CD4-positive, alpha-beta T cell treated with Interleukin-2 at 100 ng/mL for 4 hours (primary cell): ENCODE data around the gene LMNB1.
A peak's percentile ranks its signal among the peaks of the same experiment; 100 is the strongest.
"Not testable (repeated sequence)": the region's sequence is repeated elsewhere in the genome, so short reads cannot be mapped to it uniquely, and the experiment has no call there.

Experiments
- DNase-seq: peaks from one replicate; pipeline ENCODE4 v3.0.0-alpha.2; 2020; ENCODE audit warnings: low spot score

Gene LMNB1

GRCh38 chr5:126778675-126779403 is 1.9 kb downstream of the LMNB1 start:
- no peak for DNase-seq

- DNase-seq = peak; percentile 72
Measured at GRCh38 chr5:126780165-126780827, 3.4 kb downstream of the LMNB1 start.

GRCh38 chr5:126788409-126788808 is 11.5 kb downstream of the LMNB1 start:
- not testable (repeated sequence) for DNase-seq

- DNase-seq = no peak
Measured at GRCh38 chr5:126793097-126793496, 16.2 kb downstream of the LMNB1 start.

GRCh38 chr5:126793648-126794047 is 16.7 kb downstream of the LMNB1 start:
- DNase-seq = not testable (repeated sequence)

- DNase-seq = no peak
Measured at GRCh38 chr5:126794157-126794828, 17.4 kb downstream of the LMNB1 start.

GRCh38 chr5:126799780-126800179 is 22.8 kb downstream of the LMNB1 start:
- no peak for DNase-seq

GRCh38 chr5:126801174-126801991 is 24.4 kb downstream of the LMNB1 start:
- no peak for DNase-seq

GRCh38 chr5:126801992-126802294 is 25.0 kb downstream of the LMNB1 start:
- peak; percentile 39 for DNase-seq

- no peak for DNase-seq
Measured at GRCh38 chr5:126805063-126805462, 28.1 kb downstream of the LMNB1 start.

GRCh38 chr5:126808521-126808988 is 31.6 kb downstream of the LMNB1 start:
- DNase-seq = peak; percentile 23

GRCh38 chr5:126809916-126810315 is 33.0 kb downstream of the LMNB1 start:
- DNase-seq = no peak

- no peak for DNase-seq
Measured at GRCh38 chr5:126810596-126811380, 33.9 kb downstream of the LMNB1 start.

GRCh38 chr5:126811515-126812198 is 34.7 kb downstream of the LMNB1 start:
- DNase-seq = peak; percentile 60

GRCh38 chr5:126812199-126812570 is 35.2 kb downstream of the LMNB1 start:
- no peak for DNase-seq

GRCh38 chr5:126813799-126814198 is 36.9 kb downstream of the LMNB1 start:
- DNase-seq = not testable (repeated sequence)

GRCh38 chr5:126814721-126815404 is 37.9 kb downstream of the LMNB1 start:
- DNase-seq = no peak

- DNase-seq = no peak
Measured at GRCh38 chr5:126816649-126817048, 39.7 kb downstream of the LMNB1 start.

GRCh38 chr5:126818736-126819135 is 41.8 kb downstream of the LMNB1 start:
- no peak for DNase-seq

- DNase-seq = no peak
Measured at GRCh38 chr5:126819253-126819652, 42.3 kb downstream of the LMNB1 start.
